KG1 (cell line): ENCODE measurements around the gene EPB41L4A.
A peak's percentile ranks its signal among the peaks of the same experiment; 100 is the strongest.

ENCODE experiments used
- DNase-seq: peaks from one replicate; lab custom pipeline; 2025; lab: John Stamatoyannopoulos, UW

The EPB41L4A gene

DNA sequence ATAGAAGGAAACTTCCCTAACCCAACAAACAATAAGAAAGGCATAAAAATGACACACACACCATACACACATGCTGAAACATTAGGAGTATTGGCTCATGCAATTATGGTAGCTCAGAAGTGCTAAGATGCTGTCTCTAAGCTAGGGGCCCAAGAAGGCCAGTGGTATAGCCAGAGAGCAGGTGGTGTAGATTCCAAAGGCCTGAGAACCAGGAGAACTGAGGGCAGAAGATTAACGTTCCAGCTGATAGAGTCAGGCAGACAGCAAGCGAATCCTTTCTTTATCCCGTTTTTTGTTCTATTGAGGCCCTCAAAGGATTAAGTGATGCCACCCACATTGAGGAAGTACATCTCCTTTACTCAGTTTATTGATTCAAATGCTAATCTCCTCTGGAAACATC is 262.9 kb downstream of the EPB41L4A start:
- no peak for DNase-seq

GRCh38 chr5:112154940-112155686 is 264.0 kb downstream of the EPB41L4A start:
- no peak for DNase-seq

- DNase-seq = no peak
Observed at GRCh38 chr5:112149727-112150126, 269.4 kb downstream of the EPB41L4A start.

GRCh38 chr5:112146323-112147226 is 272.5 kb downstream of the EPB41L4A start:
- DNase-seq = peak; percentile 8

DNA sequence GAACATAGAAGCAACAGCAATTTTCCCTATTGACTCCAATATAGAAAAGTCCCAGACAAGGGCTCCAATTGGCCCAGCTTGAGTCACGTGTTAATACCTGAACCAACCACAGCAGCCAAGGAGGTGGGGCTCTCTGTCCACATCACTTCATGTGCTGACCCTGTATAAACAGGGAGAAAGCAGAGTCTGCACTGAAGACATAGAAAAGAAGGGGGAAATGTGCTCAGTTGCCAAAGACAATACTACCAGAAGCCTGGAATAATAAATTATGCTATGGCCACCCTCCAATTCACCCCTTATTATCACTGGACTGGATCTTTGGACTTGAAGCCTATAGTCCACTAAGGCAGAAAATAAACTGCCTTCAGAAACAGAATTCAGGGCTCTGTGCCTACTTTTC is 275.4 kb downstream of the EPB41L4A start:
- DNase-seq = no peak

DNA sequence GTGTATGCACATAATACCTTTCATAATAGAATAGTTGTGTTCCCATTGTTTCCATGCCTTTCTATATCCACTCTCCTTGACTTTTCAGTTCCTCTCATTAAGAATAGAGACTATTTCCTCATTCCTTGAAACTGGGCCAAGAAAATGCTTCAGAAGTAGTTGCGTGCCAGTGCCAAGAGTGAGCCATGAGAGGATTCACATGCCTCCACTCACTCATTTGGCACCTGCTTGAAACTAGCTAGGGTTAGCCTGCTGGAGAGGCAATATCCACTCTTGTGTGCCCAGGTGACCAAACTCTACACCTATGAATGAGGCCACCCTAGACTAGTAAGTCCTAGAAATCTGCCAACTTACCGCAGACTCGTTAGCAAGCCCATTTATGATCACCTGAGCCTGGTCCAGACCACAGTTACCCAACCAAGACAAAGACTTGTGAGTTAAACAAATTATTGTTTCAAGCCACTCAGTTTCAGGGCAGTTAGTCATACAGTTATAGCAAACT is 276.3 kb downstream of the EPB41L4A start:
- no peak for DNase-seq

DNA sequence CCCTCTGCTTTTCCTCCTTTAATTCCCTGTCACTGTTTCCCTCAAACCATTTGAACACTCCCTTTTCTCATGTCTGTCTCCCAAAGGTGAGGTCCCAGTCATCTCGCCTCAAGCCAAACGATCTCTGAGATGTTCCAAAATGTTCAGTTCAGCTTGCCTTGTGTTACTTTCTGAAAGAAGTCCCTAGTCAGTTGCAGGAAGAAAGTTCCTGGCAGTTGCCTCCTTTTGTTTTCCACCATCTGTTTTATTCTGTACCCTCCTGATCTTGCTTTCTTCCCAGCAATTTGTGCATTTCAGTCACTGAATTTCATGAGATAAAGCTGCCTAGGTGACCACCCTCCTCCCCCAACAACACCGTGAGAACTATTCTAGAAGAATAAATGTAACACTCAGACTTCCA is 277.5 kb downstream of the EPB41L4A start:
- DNase-seq = no peak

GRCh38 chr5:112138526-112138925 is 280.6 kb downstream of the EPB41L4A start:
- no peak for DNase-seq

DNA sequence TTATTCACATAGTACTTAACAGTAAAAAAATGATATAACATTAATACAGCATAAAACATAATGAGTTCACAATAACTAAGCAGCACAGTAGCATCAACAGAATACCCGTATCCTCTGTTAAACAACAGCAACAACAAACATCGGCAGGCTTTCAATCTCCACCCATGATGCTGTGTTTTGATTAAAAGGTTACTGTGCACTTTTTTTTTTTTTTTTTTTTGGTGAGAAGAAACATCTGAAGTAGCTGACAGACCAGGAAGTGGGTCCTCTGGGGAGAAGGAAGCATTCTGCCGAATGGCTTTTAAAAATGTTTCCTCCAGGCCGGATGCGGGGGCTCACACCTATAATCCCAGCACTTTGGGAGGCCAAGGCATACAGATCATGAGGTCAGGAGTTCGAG is 282.3 kb downstream of the EPB41L4A start:
- no peak for DNase-seq

DNA sequence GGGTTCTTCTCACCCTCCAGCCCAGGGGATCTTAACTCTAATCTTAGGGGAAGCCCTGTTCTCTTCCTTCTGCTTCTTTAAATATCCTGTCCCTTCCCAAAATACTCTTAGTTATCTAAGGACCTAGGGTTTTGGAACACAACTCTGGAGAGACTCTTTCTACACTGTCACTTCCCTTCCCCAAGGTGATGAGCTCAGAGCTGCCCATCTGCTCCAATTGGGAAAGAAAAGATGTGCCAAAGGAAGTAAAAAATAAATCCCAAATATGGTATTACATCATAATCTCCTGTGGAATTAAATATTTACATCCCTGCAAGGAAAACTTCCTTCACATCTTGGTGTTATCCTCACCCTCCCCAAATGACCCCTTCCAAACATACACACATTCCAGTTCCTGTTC is 291.2 kb downstream of the EPB41L4A start:
- no peak for DNase-seq

GRCh38 chr5:112126982-112127381 is 292.1 kb downstream of the EPB41L4A start:
- no peak for DNase-seq

GRCh38 chr5:112125903-112126302 is 293.2 kb downstream of the EPB41L4A start:
- DNase-seq = no peak

- DNase-seq = no peak
Observed at GRCh38 chr5:112124788-112125187, 294.3 kb downstream of the EPB41L4A start.

DNA sequence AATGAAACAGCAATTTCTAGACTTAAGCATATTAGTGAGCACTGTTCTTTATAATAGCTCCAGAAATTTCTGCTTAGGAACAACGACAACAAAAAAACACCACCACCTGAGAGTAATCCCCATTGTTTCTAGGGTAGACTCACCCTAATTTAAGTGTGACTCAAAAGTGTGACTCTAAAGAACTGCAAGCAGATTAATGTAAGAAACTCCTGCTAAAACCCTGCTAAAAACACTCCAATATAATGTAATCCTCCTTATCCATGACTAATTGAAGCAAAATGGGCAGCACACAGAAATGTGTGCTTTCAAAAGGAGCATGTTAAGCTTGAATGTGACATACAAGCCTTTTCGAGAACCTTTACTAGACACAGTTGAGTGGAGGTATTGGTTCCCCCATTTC is 296.0 kb downstream of the EPB41L4A start:
- DNase-seq = no peak

DNA sequence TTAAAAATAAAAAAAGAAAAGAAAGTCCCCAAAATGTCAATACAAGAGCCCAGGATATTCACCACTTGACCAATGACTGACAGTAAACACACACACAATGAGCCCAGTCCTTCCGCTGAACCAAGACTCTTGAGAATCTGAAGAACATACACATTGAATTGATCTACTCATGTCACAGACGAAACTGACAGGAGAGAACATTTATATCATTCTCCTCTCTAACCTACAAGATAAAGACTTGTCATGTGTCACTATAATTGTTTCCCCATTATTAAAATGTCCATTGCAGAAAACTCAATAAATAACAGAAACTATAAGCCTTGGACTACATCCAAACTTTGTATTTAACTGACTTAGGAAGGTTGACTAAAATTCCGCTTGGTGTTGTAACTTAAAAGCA is 296.7 kb downstream of the EPB41L4A start:
- DNase-seq = no peak

- DNase-seq = no peak
Observed at GRCh38 chr5:112121258-112121657, 297.8 kb downstream of the EPB41L4A start.

DNA sequence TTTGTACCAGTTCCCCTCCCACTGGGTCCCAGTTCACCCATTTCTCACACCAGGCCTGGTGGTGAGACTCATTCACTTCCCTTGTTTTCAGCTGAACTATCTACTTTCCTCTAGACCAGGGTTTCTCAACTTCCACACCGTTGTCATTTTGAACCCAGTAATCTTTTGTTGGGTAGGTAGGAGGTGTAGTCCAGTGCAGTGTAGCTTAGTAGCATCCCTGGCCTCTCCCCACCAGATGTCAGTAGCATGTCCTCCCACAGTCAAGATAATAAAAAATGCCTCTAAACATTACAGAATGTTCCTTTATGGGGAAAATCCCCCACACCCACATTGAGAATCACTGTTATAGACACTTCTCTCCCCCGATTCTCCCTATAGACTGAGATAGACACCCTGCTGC is 299.1 kb downstream of the EPB41L4A start:
- no peak for DNase-seq

DNA sequence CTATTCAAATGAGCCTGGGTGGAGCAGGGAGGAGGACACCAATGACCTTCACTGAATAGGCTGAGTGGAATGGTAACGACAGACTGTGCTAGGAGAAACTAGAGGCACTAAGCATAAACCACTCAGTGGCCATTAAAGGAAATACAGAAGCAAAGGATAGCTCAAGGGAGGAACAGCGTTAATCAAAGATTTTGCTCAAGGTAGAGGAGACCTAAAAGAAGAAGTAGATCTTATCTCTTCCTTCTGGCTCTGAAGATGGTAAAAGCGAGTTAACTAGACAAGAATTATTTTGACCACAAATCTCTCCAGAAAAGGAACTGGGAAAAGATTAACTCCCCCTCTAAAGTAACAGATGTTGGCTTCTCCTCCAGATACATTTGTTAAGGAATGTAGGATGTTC is 299.6 kb downstream of the EPB41L4A start:
- peak; percentile 6 for DNase-seq

GRCh38 chr5:112117551-112117950 is 301.5 kb downstream of the EPB41L4A start:
- DNase-seq = no peak

DNA sequence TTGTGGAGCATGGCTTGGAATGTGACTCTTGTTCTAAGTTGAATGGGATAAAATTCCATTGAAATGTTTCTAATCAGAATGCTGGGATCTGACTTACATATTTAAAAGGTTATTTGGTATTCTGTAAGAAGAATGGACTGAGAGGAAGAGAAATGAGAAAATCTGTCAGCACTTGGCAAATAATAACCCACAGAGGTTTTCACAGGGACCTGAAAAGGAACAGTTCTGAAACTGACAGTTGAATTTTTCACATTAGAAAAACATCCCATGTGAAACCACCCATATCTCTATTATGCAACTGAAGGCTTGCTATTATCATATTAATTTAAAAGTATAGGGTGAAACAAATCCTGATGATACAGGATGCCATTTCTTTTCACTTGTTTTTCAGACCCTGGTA is 302.7 kb downstream of the EPB41L4A start:
- DNase-seq = no peak

- DNase-seq = no peak
Observed at GRCh38 chr5:112113565-112113964, 305.5 kb downstream of the EPB41L4A start.
